ENCODE measurements around the gene ANKRD33.

GRCh38 chr12:51840966-51841365 lies 46.9 kb upstream of the ANKRD33 start:
- TF ChIP-seq EZH2phosphoT487 (IDR thresholded peaks at IDR 0.05; ENCODE audit: insufficient read depth, low read depth) (no peak), EZH2 (IDR thresholded peaks at IDR 0.05; ENCODE audit: insufficient read depth, poor library complexity, severe bottlenecking) (no peak)

All from GM23248 (cell line).